A549 (cell line): Measurements from ENCODE around the gene PAX8. TPM values are rescaled to one million over a fixed set of nuclear protein-coding genes. Genes with fewer than 3 reads are reported as not detected.

ENCODE experiments used
- ATAC-seq, 2 experiments: fragments of 200-7000 bp in 1 of 2; fragments of >200 bp in 1 of 2; cut with Nextera tagmentation in 1 of 2; cut with Tn5 transposase in 1 of 2; 3 replicates each; pipeline versions ENCODE4 v1.8.0 to v1.9.1; 2018 to 2020; ENCODE audit warnings: mild to moderate bottlenecking in 1 of 2, moderate library complexity in 1 of 2
- CTCF ChIA-PET: fragments of 300-600 bp; sonication (Branson Sonifier 250); formaldehyde crosslinking; extraction: SDS; loops from one replicate; lab custom pipeline; 2021; ENCODE audit warnings: antibody characterized with exemption, inconsistent platforms; lab: Yijun Ruan, JAX
- POLR2A ChIA-PET: fragments of 350-600 bp; formaldehyde crosslinking; extraction: SDS; loops from one replicate; lab custom pipeline; 2021; ENCODE audit warnings: antibody characterized with exemption, inconsistent platforms; lab: Yijun Ruan, JAX
- DNase-seq, 2 experiments: peaks; one replicate each; pipeline versions ENCODE4 v3.0.0 to v3.0.0-alpha.2; 2011 to 2016; ENCODE audit warnings: low read depth in 1 of 2, low spot score in 1 of 2
- FAIRE-seq: peaks from 2 replicates; lab custom pipeline; 2011; peaks lifted over from hg19 to GRCh38; lab: Jason Lieb, UNC
- H3K27ac ChIP-seq, 2 experiments: fragments of >200 bp; sonication (Bioruptor Twin); formaldehyde crosslinking; 3 replicates each; pipeline ENCODE4 v1.5.1; 2016 to 2017
- H3K4me1 ChIP-seq: fragments of >200 bp; sonication (Bioruptor Twin); formaldehyde crosslinking; 3 replicates; pipeline ENCODE4 v1.6.1; 2016
- H3K4me2 ChIP-seq: fragments of >200 bp; sonication (Bioruptor Twin); formaldehyde crosslinking; 3 replicates; pipeline ENCODE4 v1.6.1; 2016
- H3K4me3 ChIP-seq: fragments of >200 bp; sonication (Bioruptor Twin); formaldehyde crosslinking; 3 replicates; pipeline ENCODE4 v1.5.1; 2016
- H3K9me3 ChIP-seq: fragments of >200 bp; sonication (Bioruptor Twin); formaldehyde crosslinking; 3 replicates; pipeline ENCODE4 v1.6.1; 2016
- BHLHE40 ChIP-seq: IDR thresholded peaks from 2 replicates; pipeline ENCODE4 v1.6.1; 2012; ENCODE audit warnings: low read depth, low read length, inconsistent platforms
- CBX8 ChIP-seq: fragments of 200-600 bp; sonication (generic); IDR thresholded peaks from 2 replicates; pipeline ENCODE4 v1.6.1; 2016
- CEBPB ChIP-seq, 2 experiments: fragments of >200 bp in 1 of 2; sonication (Bioruptor Twin) in 1 of 2; formaldehyde crosslinking in 1 of 2; IDR thresholded peaks; 2 replicates each; pipeline ENCODE4 v1.6.1; 2012 to 2016
- CHD2 ChIP-seq: fragments of 150-350 bp; IDR thresholded peaks from 2 replicates; pipeline ENCODE4 v1.6.1; 2014; ENCODE audit warnings: low read length; ENCODE audit not compliant: partially characterized antibody
- FOSB ChIP-seq: fragments of 250-450 bp; sonication (Bioruptor Pico); IDR thresholded peaks from 2 replicates; pipeline ENCODE4 v1.5.0; 2020; ENCODE audit warnings: mild to moderate bottlenecking, moderate library complexity
- FOSL2 ChIP-seq, 2 experiments: fragments of 450-650 bp in 1 of 2; fragments of >200 bp in 1 of 2; sonication (Bioruptor Twin) in 1 of 2; formaldehyde crosslinking; IDR thresholded peaks; 2 replicates each; pipeline versions ENCODE4 v1.5.0 to v1.6.1; 2016 to 2020; ENCODE audit warnings: mild to moderate bottlenecking in 1 of 2, moderate library complexity in 1 of 2
- GATA3 ChIP-seq: IDR thresholded peaks from 2 replicates; pipeline ENCODE4 v1.6.1; 2012; ENCODE audit warnings: borderline replicate concordance
- HDAC2 ChIP-seq: fragments of 200-600 bp; sonication (generic); IDR thresholded peaks from 2 replicates; pipeline ENCODE4 v1.6.1; 2016
- HOXB5 ChIP-seq: fragments of 250-450 bp; sonication (Bioruptor Pico); IDR thresholded peaks from 2 replicates; pipeline ENCODE4 v1.5.0; 2020; ENCODE audit warnings: mild to moderate bottlenecking, moderate library complexity
- JUNB ChIP-seq: fragments of >200 bp; sonication (Bioruptor Twin); formaldehyde crosslinking; IDR thresholded peaks from 2 replicates; pipeline ENCODE4 v1.6.1; 2016
- KDM1A ChIP-seq: fragments of 200-600 bp; sonication (generic); IDR thresholded peaks from 2 replicates; pipeline ENCODE4 v1.6.1; 2016; ENCODE audit warnings: low read depth, mild to moderate bottlenecking
- MAFK ChIP-seq: fragments of 450-650 bp; IDR thresholded peaks from 2 replicates; pipeline ENCODE4 v1.6.1; 2014; ENCODE audit not compliant: partially characterized antibody
- MAZ ChIP-seq: fragments of 150-350 bp; IDR thresholded peaks from 2 replicates; pipeline ENCODE4 v1.6.1; 2014; ENCODE audit warnings: antibody characterized with exemption, low read depth, low read length, borderline replicate concordance
- MYC ChIP-seq: IDR thresholded peaks from 2 replicates; pipeline ENCODE4 v1.6.1; 2012; ENCODE audit warnings: mild to moderate bottlenecking, inconsistent platforms, low read length, improper control_type of control experiment, borderline replicate concordance
- NR3C1 ChIP-seq: fragments of >200 bp; sonication (Bioruptor Twin); formaldehyde crosslinking; IDR thresholded peaks from 3 replicates; pipeline ENCODE4 v1.6.1; 2017
- PHF8 ChIP-seq: fragments of 200-600 bp; sonication (generic); IDR thresholded peaks from 2 replicates; pipeline ENCODE4 v1.6.1; 2016; ENCODE audit warnings: low read depth, mild to moderate bottlenecking, antibody characterized with exemption, moderate library complexity, borderline replicate concordance
- POLR2A ChIP-seq: IDR thresholded peaks from 2 replicates; pipeline ENCODE4 v1.6.1; 2012; ENCODE audit warnings: mild to moderate bottlenecking, low read length
- RNF2 ChIP-seq: fragments of 200-600 bp; sonication (generic); IDR thresholded peaks from 2 replicates; pipeline ENCODE4 v1.6.1; 2016; ENCODE audit warnings: low read depth, mild to moderate bottlenecking, antibody characterized with exemption, moderate library complexity, borderline replicate concordance
- SMC3 ChIP-seq: fragments of >200 bp; sonication (Bioruptor Twin); formaldehyde crosslinking; IDR thresholded peaks from 3 replicates; pipeline ENCODE4 v1.6.1; 2018; ENCODE audit warnings: inconsistent platforms
- TFCP2L1 ChIP-seq: fragments of 250-450 bp; sonication (Bioruptor Pico); IDR thresholded peaks from 2 replicates; pipeline ENCODE4 v1.5.0; 2021; ENCODE audit warnings: mild to moderate bottlenecking
- TP53 ChIP-seq: fragments of 250-450 bp; sonication (Bioruptor Pico); IDR thresholded peaks from 2 replicates; pipeline ENCODE4 v1.5.0; 2021; ENCODE audit warnings: mild to moderate bottlenecking, moderate library complexity
- ZC3H11A ChIP-seq: fragments of 450-650 bp; IDR thresholded peaks from 2 replicates; pipeline ENCODE4 v1.6.1; 2014; ENCODE audit warnings: antibody characterized with exemption, mild to moderate bottlenecking
- ZFP36 ChIP-seq: fragments of 450-650 bp; IDR thresholded peaks from 2 replicates; pipeline ENCODE4 v1.6.1; 2014; ENCODE audit warnings: borderline replicate concordance; ENCODE audit not compliant: partially characterized antibody
- ZNF302 ChIP-seq: fragments of 250-450 bp; sonication (Bioruptor Pico); IDR thresholded peaks from 2 replicates; pipeline ENCODE4 v1.9.0; 2021; ENCODE audit warnings: inconsistent platforms, mild to moderate bottlenecking, moderate library complexity
- ZSCAN20 ChIP-seq: fragments of 250-450 bp; sonication (Bioruptor Pico); IDR thresholded peaks from 2 replicates; pipeline ENCODE4 v1.8.0; 2022; ENCODE audit warnings: mild to moderate bottlenecking, moderate library complexity
- WGBS: methylation state at CpG from one replicate; pipeline ENCODE4 v1.1.6; 2017; ENCODE audit errors: missing lambda C conversion rate; 5-methylcytosine and 5-hydroxymethylcytosine counted together
- polyA plus RNA-seq, 4 experiments: library from polyadenylated mRNA; depleted of rRNA in 3 of 4; stranded (reverse); fragments of >200 nt; fragmentation: RNase III in 1 of 4; extraction: RNeasy Plus Mini Kit Qiagen cat#74134 plus additional on column Dnase treatment in 1 of 4; gene quantifications; 2 replicates in 3 of 4; 3 replicates in 1 of 4; pipeline ENCODE4 v1.2.3, GENCODE V29; 2011 to 2017
- TF ChIP-seq, protein P1 (sequence below): fragments of >200 bp; sonication (Bioruptor Twin); formaldehyde crosslinking; IDR thresholded peaks from 3 replicates; pipeline ENCODE4 v1.5.1; 2016
- TF ChIP-seq, protein P2 (sequence below): IDR thresholded peaks from 2 replicates; pipeline ENCODE4 v1.6.1; 2012
- TF ChIP-seq, protein P3 (sequence below): fragments of 250-450 bp; sonication (Bioruptor Pico); IDR thresholded peaks from 2 replicates; pipeline ENCODE4 v1.5.0; 2021; ENCODE audit warnings: mild to moderate bottlenecking, moderate library complexity, borderline replicate concordance
- TF ChIP-seq, protein P4 (sequence below): IDR thresholded peaks from 2 replicates; pipeline ENCODE4 v1.6.1; 2012
- TF ChIP-seq, protein P5 (sequence below): fragments of >200 bp; sonication (Bioruptor Twin); formaldehyde crosslinking; IDR thresholded peaks from 3 replicates; pipeline ENCODE4 v1.6.1; 2016
- TF ChIP-seq, protein P6 (sequence below): fragments of >200 bp; sonication (Bioruptor Twin); formaldehyde crosslinking; IDR thresholded peaks from 2 replicates; pipeline ENCODE4 v1.6.1; 2016

The PAX8 gene
- polyA plus RNA-seq, 2 of the 4 experiments (the other 2 are of a cell fraction): 0.71 to 0.81 TPM

DNA sequence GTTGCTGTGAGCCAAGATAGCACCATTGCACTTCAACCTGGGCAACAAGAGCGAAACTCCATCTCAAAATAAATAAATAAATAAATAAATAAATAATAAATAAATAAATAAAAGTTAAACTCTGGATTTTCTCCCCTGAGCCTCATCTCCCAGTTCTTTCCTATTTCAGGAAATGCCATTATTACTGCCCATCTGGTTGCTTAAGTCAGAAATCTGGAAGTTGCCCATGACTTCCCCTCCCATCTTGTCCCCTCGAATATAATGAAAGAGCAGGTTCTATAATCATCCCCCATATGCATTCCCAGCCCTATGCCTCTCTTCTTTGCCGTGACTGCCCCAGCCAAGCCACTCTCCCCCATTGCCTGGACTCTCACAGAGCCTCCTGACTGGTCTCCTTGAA is 109.1 kb downstream of the PAX8 start:
- POLR2A ChIA-PET: no interaction called here
- H3K4me1 ChIP-seq: no peaks in the 10 kb centered on the region
- CTCF ChIA-PET: no interaction called here
- H3K27ac ChIP-seq: no peak overlapping the region
- DNase-seq: no peak
- H3K4me3 ChIP-seq: no peak overlapping the region
- no peak overlapping the region for H3K4me2 ChIP-seq
- no peak for ATAC-seq
- 62% methylated on average over 3 of the region's 3 CpGs for WGBS
- FAIRE-seq: no peak
- H3K9me3 ChIP-seq: no peaks in the 10 kb centered on the region
- TF ChIP-seq FOSL2 (IDR thresholded peaks at IDR 0.05) (no peak), FOSL2 (CRISPR knock-in tag; IDR thresholded peaks at IDR 0.05) (no peak), MAZ (no peak), HOXB5 (CRISPR knock-in tag) (no peak), ZC3H11A (no peak; the same call in 1 of the 2 replicates), KDM1A (no peak), GATA3 (no peak), ZFP36 (no peak), HDAC2 (no peak), JUNB (no peak), NR3C1 (no peak), POLR2A (no peak), FOSB (CRISPR knock-in tag) (no peak), TFCP2L1 (no peak), ZSCAN20 (CRISPR knock-in tag) (no peak), CEBPB (IDR thresholded peaks at IDR 0.05) (no peak), BHLHE40 (no peak), RNF2 (no peak)
- TF ChIP-seq, protein P1, sequence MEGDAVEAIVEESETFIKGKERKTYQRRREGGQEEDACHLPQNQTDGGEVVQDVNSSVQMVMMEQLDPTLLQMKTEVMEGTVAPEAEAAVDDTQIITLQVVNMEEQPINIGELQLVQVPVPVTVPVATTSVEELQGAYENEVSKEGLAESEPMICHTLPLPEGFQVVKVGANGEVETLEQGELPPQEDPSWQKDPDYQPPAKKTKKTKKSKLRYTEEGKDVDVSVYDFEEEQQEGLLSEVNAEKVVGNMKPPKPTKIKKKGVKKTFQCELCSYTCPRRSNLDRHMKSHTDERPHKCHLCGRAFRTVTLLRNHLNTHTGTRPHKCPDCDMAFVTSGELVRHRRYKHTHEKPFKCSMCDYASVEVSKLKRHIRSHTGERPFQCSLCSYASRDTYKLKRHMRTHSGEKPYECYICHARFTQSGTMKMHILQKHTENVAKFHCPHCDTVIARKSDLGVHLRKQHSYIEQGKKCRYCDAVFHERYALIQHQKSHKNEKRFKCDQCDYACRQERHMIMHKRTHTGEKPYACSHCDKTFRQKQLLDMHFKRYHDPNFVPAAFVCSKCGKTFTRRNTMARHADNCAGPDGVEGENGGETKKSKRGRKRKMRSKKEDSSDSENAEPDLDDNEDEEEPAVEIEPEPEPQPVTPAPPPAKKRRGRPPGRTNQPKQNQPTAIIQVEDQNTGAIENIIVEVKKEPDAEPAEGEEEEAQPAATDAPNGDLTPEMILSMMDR: no peak
- TF ChIP-seq, protein P2, sequence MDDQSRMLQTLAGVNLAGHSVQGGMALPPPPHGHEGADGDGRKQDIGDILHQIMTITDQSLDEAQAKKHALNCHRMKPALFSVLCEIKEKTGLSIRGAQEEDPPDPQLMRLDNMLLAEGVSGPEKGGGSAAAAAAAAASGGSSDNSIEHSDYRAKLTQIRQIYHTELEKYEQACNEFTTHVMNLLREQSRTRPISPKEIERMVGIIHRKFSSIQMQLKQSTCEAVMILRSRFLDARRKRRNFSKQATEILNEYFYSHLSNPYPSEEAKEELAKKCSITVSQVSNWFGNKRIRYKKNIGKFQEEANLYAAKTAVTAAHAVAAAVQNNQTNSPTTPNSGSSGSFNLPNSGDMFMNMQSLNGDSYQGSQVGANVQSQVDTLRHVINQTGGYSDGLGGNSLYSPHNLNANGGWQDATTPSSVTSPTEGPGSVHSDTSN: no peak
- TF ChIP-seq, protein P3, sequence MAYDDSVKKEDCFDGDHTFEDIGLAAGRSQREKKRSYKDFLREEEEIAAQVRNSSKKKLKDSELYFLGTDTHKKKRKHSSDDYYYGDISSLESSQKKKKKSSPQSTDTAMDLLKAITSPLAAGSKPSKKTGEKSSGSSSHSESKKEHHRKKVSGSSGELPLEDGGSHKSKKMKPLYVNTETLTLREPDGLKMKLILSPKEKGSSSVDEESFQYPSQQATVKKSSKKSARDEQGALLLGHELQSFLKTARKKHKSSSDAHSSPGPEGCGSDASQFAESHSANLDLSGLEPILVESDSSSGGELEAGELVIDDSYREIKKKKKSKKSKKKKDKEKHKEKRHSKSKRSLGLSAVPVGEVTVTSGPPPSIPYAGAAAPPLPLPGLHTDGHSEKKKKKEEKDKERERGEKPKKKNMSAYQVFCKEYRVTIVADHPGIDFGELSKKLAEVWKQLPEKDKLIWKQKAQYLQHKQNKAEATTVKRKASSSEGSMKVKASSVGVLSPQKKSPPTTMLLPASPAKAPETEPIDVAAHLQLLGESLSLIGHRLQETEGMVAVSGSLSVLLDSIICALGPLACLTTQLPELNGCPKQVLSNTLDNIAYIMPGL (CRISPR knock-in tag): no peak

DNA sequence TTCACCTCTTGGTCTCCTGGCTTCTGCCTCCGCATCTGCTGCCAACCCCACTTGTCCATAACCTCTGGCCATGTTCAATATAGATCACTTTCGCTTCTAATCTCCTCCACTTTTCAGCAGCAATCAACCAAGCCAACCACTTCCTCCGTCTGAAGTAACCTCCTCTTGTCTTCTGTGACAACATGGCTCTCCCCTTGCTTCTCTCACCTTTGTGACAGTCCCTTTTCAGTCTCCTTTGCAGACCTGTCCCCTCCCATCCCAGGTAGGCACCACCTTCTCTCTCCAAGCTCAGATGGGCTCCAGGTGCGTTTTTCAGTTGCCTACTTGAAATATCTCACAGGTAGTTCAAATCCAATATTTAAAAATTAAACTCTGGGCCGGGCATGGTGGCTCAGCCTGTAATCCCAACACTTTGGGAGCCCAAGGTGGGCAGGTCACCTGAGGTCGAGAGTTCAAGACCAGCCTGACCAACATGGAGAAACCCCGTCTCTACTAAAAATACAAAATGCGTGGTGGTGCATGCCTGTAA is 109.7 kb downstream of the PAX8 start:
- no peak overlapping the region for H3K27ac ChIP-seq
- H3K4me3 ChIP-seq: no peak overlapping the region
- H3K4me2 ChIP-seq: no peak overlapping the region
- WGBS: 73% methylated on average over 8 of the region's 8 CpGs
- POLR2A ChIA-PET: no interaction called here
- no peaks in the 10 kb centered on the region for H3K4me1 ChIP-seq
- CTCF ChIA-PET: no interaction called here
- TF ChIP-seq TFCP2L1: no peak
- no peak for TF ChIP-seq SMC3
- no peak for TF ChIP-seq HDAC2
- TF ChIP-seq ZNF302 (CRISPR knock-in tag): no peak
- TF ChIP-seq RNF2: no peak
- TF ChIP-seq PHF8: no peak
- TF ChIP-seq MYC: no peak
- no peak for TF ChIP-seq TP53 (CRISPR knock-in tag)
- TF ChIP-seq, protein P4, sequence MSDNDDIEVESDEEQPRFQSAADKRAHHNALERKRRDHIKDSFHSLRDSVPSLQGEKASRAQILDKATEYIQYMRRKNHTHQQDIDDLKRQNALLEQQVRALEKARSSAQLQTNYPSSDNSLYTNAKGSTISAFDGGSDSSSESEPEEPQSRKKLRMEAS: no peak
- no peak for TF ChIP-seq CBX8
- TF ChIP-seq, protein P5, sequence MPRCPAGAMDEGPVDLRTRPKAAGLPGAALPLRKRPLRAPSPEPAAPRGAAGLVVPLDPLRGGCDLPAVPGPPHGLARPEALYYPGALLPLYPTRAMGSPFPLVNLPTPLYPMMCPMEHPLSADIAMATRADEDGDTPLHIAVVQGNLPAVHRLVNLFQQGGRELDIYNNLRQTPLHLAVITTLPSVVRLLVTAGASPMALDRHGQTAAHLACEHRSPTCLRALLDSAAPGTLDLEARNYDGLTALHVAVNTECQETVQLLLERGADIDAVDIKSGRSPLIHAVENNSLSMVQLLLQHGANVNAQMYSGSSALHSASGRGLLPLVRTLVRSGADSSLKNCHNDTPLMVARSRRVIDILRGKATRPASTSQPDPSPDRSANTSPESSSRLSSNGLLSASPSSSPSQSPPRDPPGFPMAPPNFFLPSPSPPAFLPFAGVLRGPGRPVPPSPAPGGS: no peak
- TF ChIP-seq FOSB (CRISPR knock-in tag): no peak
- TF ChIP-seq, protein P6, sequence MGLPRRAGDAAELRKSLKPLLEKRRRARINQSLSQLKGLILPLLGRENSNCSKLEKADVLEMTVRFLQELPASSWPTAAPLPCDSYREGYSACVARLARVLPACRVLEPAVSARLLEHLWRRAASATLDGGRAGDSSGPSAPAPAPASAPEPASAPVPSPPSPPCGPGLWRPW: no peak
- no peak for TF ChIP-seq MAFK
- TF ChIP-seq CHD2: no peak
- TF ChIP-seq ZSCAN20 (CRISPR knock-in tag): no peak
- ATAC-seq: no peak
- no peak for FAIRE-seq
- no peak for DNase-seq
- no peaks in the 10 kb centered on the region for H3K9me3 ChIP-seq
